Measurements from ENCODE around the gene SPTB.

SPTB gene

GRCh38 chr14:64725879-64726584 lies 153.7 kb downstream of the SPTB start:
- DNase-seq: no peak

GRCh38 chr14:64725261-64725815 lies 154.4 kb downstream of the SPTB start:
- DNase-seq: peak; percentile 93

- DNase-seq: no peak
These were observed 155.2 kb downstream of the SPTB start for GRCh38 chr14:64724578-64724930.

- no peak for DNase-seq
These were observed 155.8 kb downstream of the SPTB start for GRCh38 chr14:64723691-64724577.

- DNase-seq: no peak
These were observed 156.8 kb downstream of the SPTB start for GRCh38 chr14:64722842-64723447.

- no peak for DNase-seq
These were observed 157.8 kb downstream of the SPTB start for GRCh38 chr14:64721899-64722298.

- peak; percentile 22 for DNase-seq
These were observed 158.3 kb downstream of the SPTB start for GRCh38 chr14:64721391-64721791.

GRCh38 chr14:64720131-64720576 lies 159.6 kb downstream of the SPTB start:
- no peak for DNase-seq

DNA sequence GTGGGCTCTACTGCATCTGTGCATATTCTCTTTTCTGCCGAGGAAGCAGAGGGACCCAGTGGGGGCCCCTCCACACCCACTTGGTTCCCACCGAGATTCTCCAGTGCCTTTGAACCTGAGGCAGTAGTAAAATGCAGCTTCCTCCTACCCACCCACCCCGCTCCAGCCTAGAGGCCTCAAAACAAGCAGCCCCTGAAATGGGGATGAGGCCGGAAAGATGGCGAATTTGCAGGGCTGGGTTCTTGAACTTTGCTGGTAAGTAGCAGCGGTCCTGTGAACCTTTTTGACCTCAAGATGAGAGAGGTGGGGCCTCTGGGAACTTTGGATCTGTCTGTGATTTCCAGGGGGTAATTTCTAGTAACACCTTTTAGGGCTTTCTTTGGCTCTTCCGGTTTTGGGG lies 160.1 kb downstream of the SPTB start:
- no peak for DNase-seq

DNA sequence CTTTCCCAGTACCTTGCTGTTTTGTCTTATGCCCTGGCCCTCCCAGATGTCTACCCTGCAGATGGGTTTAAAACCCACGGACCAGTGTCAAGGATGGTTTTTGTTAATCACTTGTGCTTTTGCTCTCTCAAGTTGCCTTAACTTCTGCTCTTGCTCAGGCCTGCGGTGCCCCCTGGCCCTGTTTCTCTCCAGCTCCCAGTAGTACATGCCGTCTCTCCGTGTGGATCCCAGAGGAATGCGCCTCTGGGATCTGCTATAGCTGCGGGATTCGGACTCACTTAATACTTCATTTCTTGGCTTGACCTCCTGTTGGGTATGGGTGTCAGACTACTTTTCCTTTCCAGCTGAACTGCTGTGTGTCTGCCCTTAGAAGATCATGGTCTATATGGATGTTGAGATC lies 160.9 kb downstream of the SPTB start:
- DNase-seq: no peak

DNA sequence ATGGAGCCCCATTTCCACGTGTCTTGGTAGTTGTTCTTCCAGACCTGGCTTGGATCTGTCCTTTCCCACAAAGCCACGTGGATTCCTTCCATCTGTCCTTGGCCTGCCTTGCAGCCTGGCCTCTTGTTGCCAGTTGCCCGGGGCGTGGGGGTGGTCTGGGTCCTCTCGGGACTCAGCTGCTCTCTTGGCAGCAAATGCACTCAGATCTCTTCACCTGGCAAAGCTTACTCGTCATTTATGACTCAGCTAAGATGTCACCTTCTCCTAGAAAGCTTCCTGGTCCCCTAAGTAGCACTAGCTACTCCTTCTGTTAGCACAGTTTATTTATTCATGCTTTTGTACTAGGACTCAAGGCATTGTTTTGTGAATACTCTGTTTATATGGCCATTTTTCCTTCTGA lies 161.8 kb downstream of the SPTB start:
- DNase-seq: no peak

- DNase-seq: no peak
These were observed 163.9 kb downstream of the SPTB start for GRCh38 chr14:64715628-64716412.

DNA sequence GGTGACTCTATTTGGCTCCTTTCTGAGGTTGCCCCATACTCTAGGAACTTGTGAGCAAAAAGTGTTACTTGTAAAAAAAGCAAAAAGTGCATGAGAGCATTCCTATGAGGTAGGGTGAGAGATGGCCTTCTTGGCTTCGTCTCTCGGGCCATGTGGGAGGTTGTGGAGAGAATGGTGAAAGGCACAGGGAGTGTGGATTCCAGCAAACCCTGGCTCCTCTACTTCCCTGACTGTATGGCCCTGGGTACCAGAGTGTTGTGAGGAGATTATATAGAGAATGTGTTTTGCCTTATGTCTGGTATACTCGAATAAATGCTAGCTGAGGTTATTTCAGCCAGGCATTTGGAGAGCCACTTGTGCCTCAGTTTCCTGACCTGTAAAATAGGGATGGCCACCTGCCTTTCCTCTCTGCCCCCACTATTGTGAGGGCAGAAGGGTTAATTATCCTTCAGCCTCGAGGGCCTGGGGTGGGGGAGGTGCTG lies 164.5 kb downstream of the SPTB start:
- DNase-seq: no peak

GRCh38 chr14:64714432-64715025 lies 165.2 kb downstream of the SPTB start:
- DNase-seq: no peak

- no peak for DNase-seq
These were observed 166.0 kb downstream of the SPTB start for GRCh38 chr14:64713677-64714076.

GRCh38 chr14:64711039-64711438 lies 168.7 kb downstream of the SPTB start:
- DNase-seq: no peak

- no peak for DNase-seq
These were observed 170.6 kb downstream of the SPTB start for GRCh38 chr14:64709126-64709525.

GRCh38 chr14:64708148-64709004 lies 171.3 kb downstream of the SPTB start:
- no peak for DNase-seq

- DNase-seq: no peak
These were observed 172.0 kb downstream of the SPTB start for GRCh38 chr14:64707661-64708060.

- DNase-seq: no peak
These were observed 173.0 kb downstream of the SPTB start for GRCh38 chr14:64706593-64707193.
